ENCODE results near the gene ADGRA1.

ADGRA1 gene

GRCh38 chr10:133113146-133113830 lies 25.6 kb downstream of the ADGRA1 start:
- DNase-seq: no peak

GRCh38 chr10:133113847-133114246 lies 26.1 kb downstream of the ADGRA1 start:
- DNase-seq: no peak

DNA sequence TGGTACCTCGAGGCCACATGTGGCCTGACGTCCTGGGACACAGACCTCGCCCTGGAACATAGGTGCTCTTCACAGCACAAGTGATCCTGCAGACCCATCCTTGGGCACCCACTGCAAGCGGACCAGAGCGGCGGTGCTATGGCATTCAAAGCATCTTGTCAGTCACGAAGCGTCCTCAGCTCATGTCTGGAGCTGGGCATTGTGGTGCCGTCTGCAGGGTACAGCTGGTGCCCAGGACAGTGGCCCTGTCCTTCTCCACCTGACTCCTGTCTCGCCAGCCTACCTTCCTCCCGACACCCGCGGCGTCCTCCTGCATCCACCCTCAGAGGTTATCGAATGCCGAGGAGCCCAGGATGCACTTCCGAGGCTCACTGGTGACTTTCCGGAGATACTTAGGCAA lies 26.5 kb downstream of the ADGRA1 start:
- DNase-seq: no peak

DNA sequence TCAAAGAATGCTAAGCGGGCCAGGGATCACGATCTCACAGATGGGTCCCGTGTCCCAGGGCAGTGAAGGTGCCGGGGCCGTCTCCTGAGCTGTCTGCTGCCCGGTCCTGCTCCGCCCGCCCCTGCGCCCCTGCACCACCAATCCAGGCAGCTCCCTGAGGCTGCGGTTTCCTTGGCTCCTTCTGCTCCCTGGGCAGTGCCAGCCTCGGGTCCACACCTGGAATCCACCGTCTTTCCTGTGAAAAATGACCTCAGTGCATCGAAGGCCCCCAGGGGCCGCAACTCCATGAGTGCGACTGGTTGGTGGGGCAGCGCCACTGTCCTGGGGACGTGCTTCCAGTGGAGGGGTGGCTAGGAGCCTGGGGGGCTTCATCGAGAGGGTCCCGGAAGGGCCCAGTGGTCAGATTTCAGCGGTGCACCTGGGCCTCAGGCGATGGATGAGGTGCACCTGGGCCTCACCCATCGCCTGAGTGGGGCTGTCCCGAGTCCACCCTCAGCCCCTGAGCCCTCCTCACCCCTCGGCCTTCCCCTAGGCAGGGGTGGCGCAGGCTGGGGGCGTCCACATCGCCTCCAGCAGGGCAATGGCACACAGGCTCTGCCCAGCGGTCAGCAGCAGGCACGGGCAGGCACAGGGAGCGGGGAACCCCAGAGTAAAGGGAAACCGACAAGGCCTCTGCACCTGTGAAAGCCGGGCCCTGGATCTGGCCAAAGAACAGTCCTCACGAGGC lies 27.2 kb downstream of the ADGRA1 start:
- no peak for DNase-seq

GRCh38 chr10:133115453-133115842 lies 27.7 kb downstream of the ADGRA1 start:
- DNase-seq: no peak

DNA sequence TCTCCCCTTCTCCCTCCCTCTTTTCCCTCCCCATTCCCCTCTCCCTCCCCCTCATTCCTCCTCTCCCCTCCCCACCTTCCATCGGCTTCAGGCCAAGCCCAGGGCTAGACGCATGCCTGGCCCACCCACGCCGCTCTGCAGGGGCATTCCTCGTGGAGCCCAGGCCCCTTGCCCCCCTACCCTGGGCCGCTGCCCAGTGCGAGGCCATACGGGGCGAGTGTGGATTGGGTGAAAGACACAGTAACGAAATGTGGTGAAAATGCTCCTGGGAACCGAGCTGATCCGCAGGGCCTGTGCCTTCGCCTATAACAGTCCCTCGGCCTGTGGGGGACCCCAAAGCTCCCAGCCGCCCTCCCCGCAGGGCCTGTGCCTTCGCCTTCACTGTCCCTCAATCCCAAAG lies 28.3 kb downstream of the ADGRA1 start:
- no peak for DNase-seq

- DNase-seq: no peak
These were observed 28.7 kb downstream of the ADGRA1 start for GRCh38 chr10:133116455-133116854.

- DNase-seq: no peak
These were observed 29.4 kb downstream of the ADGRA1 start for GRCh38 chr10:133117036-133117687.

DNA sequence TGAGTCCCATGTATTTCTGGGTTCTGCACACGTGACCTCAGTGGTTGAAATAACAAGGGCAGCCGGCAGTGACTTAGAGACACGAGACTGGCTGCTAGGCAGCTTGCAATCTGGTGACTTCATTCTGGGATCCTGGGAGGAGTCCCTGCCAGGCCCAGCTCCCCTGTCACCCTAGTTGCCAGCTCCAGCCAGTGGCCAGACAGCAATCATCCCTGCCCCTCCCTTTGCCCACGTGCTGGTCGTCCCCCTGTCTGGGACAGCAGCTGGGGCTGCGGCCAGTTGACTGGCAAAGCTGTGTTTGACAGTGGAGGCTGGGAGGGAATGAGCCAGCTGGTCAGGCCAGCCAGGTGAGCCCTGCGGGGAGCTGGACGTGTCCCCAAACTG lies 30.0 kb downstream of the ADGRA1 start:
- DNase-seq: no peak

GRCh38 chr10:133121479-133121878 lies 33.8 kb downstream of the ADGRA1 start:
- DNase-seq: no peak

DNA sequence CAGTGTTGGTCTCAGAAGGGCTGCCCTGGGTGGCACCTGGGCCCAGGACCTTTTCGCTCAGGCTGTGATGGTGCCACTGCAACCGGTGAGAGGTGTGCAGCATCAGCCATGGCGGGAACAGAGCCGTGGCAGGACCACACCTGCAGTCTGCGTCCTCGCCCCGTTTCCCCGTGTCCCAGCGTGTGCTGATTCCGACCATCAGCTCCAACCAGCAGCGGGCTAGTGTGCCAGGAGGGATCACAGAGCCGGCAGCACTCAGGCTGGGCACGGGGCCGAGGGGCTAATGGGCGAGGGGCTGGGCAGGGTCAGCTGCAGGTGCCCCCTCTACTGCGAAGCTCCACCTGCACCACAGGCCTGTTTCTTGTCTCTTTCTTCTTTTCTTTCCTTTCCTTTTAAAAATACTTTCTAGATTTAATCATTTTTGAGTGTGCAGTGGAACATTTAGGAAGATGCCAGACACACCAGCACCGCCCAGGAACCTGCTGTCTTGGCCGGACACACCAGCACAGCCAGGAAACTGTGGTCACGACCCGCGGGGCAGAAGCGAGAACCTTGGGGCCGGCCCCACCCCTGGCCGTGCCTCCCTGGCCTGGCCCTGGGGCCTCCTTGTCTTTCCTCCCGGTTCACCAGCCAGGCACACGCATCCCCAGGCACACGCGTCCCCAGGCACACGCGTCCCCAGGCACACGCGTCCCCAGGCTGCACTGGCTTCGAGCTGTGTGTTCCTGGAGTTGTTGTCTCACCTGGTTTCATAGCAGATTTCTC lies 34.6 kb downstream of the ADGRA1 start:
- no peak for DNase-seq

DNA sequence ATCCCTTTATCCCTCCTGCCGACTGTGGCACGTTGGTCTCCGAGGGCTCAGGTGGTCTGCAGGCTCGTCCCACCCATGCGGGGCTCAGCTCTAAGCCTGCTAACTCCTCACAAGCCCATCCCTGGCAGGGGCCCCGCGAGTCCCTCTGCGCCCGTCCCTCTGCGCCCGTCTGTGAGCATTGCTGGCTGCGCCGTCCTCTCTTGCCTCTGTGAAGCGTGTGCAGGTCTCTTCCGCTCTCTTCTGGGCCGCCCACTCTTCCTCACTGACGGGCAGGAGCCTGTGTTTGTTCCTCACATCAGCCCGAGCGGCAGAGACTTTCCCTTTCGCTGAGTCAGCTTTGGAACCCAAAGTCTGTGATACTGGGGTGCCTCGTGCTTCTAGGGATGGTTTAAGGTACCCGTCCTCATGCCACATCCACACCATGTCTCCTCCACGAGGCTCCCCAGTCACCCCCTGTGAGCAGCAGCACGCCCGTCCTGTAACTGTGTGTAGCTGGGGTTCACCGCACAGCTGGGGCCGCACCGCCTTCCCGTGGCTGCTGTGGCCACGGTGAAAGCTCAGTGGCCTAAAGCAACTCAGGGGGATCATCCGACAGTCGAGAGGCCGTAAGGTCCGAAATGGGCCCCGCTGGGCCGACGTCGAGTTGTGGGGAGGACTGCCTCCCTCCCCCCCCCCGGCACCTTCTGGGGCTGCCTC lies 35.5 kb downstream of the ADGRA1 start:
- DNase-seq: no peak

GRCh38 chr10:133123746-133124356 lies 36.1 kb downstream of the ADGRA1 start:
- DNase-seq: no peak

GRCh38 chr10:133124357-133125211 lies 36.9 kb downstream of the ADGRA1 start:
- DNase-seq: no peak

DNA sequence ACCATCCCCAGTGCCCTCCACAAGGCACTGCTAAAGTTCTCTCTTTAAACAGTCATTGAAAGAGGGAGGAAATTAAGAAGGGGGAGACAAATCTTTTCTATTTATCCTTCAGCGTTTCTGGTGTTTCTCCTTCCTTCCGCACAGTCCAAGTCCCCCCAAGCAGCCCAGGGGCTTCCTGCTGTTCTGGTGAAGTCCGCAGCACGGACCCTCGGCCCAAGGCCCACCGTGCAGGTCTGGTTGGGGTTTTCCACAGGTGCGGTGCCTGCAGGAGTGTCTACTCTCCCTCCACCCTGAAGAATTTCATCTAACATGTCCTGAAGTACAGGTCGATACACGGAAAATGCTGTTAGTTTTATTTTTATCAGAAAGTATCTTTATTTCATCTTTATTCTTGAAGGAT lies 38.2 kb downstream of the ADGRA1 start:
- no peak for DNase-seq

DNA sequence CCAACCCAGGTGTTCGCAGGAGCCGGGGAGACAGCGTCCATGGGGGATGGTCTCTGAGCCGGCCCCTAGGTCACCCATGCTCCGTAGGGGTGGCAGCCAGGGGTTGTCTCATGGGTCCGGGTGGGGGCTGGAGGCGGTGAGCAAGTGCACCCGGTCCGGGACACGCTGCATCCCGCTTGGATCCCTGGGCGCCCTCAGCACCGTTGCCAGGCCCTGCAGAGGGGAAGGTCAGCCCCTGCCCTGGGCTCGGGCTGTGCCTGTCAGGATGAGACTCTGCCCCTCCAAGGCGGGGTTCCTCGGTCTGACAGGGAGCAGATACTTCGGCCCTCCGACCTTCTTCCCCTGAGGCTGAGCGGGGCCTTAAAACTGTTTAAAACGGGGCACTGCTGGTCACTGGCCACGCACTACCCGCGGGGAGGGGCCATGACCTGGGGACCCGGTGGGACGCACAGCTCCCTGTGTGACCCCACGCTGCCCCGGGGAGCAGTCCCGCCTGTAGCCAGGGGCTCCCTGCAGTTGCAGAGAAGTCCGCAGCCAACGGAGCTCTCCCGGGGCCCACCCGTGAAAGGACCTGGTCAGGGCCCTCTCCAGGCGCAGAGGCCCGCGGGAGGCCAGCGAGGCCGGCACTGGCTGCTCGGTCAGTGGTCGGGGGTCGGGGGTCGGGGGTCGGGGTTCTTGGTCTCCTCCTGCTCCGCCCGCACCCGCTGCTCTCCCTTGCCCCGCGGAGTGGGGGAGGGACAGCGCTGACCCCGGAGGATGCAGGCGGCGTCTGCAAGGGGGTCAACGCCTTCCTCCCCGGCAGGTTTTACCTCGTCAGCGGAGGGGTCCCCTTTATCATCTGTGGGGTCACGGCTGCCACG lies 38.9 kb downstream of the ADGRA1 start:
- no peak for DNase-seq

DNA sequence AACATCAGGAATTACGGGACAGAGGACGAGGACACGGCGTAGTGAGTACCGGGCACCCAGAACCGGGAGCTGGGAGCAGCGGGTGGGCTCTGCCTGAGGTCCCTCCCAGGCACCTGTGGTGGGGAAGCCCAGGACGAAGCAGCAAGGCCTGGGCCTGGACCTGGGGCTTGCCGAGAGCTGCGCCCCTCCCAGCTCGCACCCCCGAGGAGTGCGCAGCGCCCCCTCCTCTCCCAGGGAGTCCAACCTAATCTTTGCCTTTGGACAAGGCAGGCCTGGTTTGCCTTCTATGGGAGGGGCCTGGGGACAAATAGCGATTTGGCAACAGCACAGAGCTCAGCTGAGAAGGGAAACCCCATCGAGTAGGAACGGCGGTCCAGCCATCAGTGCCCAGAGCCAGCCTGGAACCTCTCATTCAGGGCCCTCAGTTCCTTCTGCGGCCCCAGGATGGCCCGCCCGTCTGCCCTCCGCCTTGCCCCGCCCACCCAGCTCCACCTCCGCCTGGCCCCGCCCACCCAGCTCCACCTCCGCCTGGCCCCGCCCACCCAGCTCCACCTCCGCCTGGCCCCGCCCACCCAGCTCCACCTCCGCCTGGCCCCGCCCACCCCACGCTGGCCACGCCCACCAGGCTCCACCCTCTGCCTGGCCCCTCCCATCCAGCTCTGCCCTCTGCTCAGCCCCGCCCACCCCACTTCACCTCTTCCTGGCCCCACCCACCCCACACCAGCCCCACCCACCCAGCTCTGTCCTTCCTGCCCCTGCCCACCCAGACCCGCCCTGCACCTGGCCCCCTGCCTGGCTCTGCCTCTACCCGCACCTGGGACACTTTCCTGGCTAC lies 39.8 kb downstream of the ADGRA1 start:
- no peak for DNase-seq

- no peak for DNase-seq
These were observed 40.7 kb downstream of the ADGRA1 start for GRCh38 chr10:133128126-133129070.
